Fibroblast of lung (primary cell): ENCODE results near the gene EGLN1.

Experiments used
- CTCF ChIP-seq, 2 donors: IDR thresholded peaks in 1 of 2; conservative IDR thresholded peaks in 1 of 2; 1 replicate in 1 of 2; 2 replicates in 1 of 2; pipeline ENCODE4 v1.5.1; 2011 to 2012; ENCODE audit warnings: low read length in 2 of 2, control low read depth in 1 of 2, inconsistent platforms in 1 of 2, low read depth in 1 of 2, mild to moderate bottlenecking in 1 of 2
- EZH2 ChIP-seq: IDR thresholded peaks from 2 replicates; pipeline ENCODE4 v1.5.1; 2012; ENCODE audit warnings: low read length, control low read depth, mild to moderate bottlenecking; ENCODE audit errors: missing control alignments

- TF ChIP-seq CTCF (conservative IDR thresholded peaks at IDR 0.05 in 1 of 2, IDR thresholded peaks at IDR 0.05 in 1 of 2; ENCODE audit: low read depth in 1 of 2, low read length in 2 of 2) (no peak), EZH2 (no peak)
Observed at GRCh38 chr1:231355171-231355570, 66.9 kb downstream of the EGLN1 start.
